Upper lobe of left lung (tissue), 4 donors: ENCODE results near the gene TRPM7.

Experiments
- CTCF ChIP-seq, 6 experiments: fragments of 450-650 bp in 4 of 6; fragments of 200-600 bp in 2 of 6; sonication (generic) in 2 of 6; IDR thresholded peaks; one replicate each; pipeline ENCODE4 v1.5.1; 2016 to 2019; ENCODE audit warnings: antibody characterized with exemption in 6 of 6
- EP300 ChIP-seq, 4 donors: sonication (generic); formaldehyde crosslinking; IDR thresholded peaks; one replicate each; pipeline ENCODE4 v1.5.1; 2017; ENCODE audit warnings: antibody characterized with exemption in 4 of 4, control low read depth in 2 of 4
- POLR2A ChIP-seq, 4 donors: fragments of 450-650 bp; IDR thresholded peaks; one replicate each; pipeline ENCODE4 v1.5.1; 2016 to 2017; ENCODE audit warnings: antibody characterized with exemption in 4 of 4, mild to moderate bottlenecking in 2 of 4

GRCh38 chr15:50726315-50726714, 39.7 kb upstream of the TRPM7 start:
- TF ChIP-seq CTCF (IDR thresholded peaks at IDR 0.05) (no peak), EP300 (IDR thresholded peaks at IDR 0.05) (no peak), POLR2A (IDR thresholded peaks at IDR 0.05) (no peak)
